AG04449 (cell line): ENCODE measurements around the gene CD300LF.

Source experiments
- CTCF ChIA-PET: fragments of 350-600 bp; formaldehyde crosslinking; extraction: SDS; loops from one replicate; lab custom pipeline; 2021; ENCODE audit warnings: antibody characterized with exemption; lab: Yijun Ruan, JAX
- POLR2A ChIA-PET: fragments of 400-600, 350-600 bp; formaldehyde crosslinking; extraction: SDS; loops from one replicate; lab custom pipeline; 2020; ENCODE audit warnings: antibody characterized with exemption, inconsistent platforms; lab: Yijun Ruan, JAX
- DNase-seq: peaks from one replicate; pipeline ENCODE4 v3.0.0-alpha.2; 2010; ENCODE audit warnings: low read depth, low spot score
- H3K4me3 ChIP-seq: 2 replicates; pipeline ENCODE4 v1.5.1; 2011; ENCODE audit warnings: low read depth, mild to moderate bottlenecking, control low read depth, low read length
- TF ChIP-seq, protein P1 (sequence below): IDR thresholded peaks from one replicate; pipeline ENCODE4 v1.5.1; 2011; ENCODE audit warnings: mild to moderate bottlenecking, moderate library complexity, low read length, control low read depth, inconsistent platforms; ENCODE audit not compliant: insufficient read depth; ENCODE audit errors: missing control alignments

The CD300LF gene

DNA sequence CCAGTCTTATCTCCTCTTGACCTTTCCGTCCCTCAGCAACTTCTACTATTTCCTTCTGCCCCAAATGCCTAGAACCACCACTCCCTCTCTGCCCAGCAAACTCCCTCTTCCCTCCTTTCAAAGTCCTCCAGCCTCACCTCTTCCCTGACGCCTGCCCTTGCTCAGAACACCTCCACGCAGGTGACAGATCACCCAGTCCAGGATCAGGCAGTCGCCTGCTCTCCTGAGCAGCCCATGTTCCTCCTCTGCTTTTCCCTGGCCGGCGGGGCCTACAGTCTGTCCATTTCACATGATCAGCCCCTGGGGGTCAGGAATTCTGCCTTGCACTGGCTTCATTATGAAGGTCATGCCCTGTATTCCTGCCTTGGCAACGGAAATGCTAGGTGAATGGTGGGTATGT is 422 bp downstream of the CD300LF start:
- TF ChIP-seq, protein P1, sequence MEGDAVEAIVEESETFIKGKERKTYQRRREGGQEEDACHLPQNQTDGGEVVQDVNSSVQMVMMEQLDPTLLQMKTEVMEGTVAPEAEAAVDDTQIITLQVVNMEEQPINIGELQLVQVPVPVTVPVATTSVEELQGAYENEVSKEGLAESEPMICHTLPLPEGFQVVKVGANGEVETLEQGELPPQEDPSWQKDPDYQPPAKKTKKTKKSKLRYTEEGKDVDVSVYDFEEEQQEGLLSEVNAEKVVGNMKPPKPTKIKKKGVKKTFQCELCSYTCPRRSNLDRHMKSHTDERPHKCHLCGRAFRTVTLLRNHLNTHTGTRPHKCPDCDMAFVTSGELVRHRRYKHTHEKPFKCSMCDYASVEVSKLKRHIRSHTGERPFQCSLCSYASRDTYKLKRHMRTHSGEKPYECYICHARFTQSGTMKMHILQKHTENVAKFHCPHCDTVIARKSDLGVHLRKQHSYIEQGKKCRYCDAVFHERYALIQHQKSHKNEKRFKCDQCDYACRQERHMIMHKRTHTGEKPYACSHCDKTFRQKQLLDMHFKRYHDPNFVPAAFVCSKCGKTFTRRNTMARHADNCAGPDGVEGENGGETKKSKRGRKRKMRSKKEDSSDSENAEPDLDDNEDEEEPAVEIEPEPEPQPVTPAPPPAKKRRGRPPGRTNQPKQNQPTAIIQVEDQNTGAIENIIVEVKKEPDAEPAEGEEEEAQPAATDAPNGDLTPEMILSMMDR = no peak
- ChIA-PET CTCF (no interaction called here), POLR2A (no interaction called here)
- H3K4me3 ChIP-seq = no peak overlapping the region
- DNase-seq = no peak

DNA sequence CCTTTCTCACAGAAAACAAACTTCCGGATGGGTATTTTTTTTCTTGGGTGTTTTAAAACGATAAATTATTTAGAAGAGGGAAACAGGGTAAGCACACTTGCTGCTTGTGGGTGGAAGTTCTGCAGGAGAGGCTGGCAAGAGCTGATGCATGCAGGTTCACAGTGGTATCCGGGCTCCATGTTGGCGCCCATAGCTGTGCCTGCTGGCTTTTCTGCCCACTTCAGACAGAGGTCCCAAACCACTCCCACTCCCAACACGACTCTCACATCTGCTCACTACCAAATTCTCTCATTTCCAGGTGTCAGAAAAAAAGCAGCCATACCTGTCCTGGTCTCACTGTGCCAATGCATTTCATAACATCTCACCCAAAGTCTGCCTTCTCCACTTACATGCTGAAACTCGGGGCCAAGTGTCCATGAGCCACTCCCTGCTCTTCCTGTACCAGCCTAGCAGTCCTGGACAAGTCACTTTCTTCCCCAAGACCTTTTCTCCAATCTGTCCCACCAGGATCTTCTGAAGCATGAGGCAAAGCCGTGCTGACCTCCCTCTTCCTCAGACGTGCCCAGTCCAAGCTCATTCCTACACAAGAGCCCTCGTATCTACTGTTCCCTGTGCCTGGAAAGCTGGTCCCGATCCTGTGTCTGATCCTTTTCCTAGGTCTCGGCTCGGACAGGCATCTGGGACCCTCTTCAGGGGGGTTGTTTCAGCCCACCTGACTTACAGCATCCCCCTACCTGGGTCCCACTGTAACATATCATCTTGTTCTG is 1.5 kb downstream of the CD300LF start:
- ChIA-PET POLR2A (no interaction called here), CTCF (no interaction called here)
- DNase-seq = no peak
- H3K4me3 ChIP-seq = no peak overlapping the region
- TF ChIP-seq, protein P1 = no peak

DNA sequence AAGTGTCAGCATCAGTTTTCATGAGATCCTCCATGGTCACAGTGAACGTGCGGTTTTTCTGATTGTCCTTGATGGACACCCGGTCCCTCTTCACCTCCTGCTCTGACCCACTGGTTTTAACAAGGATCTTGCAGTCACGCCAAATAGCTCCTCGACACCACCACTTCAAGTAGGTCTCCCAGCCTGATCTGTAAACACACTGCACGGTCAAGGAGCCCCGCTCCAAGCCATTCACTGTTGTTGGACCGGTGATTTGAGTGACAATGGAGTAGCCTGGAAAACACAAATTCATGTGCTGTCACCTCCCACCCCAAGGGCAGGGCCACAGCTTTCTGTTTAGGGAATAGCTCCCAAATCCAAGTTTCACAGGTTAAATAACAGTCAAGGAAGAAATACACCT is 8.2 kb downstream of the CD300LF start:
- ChIA-PET CTCF (no interaction called here), POLR2A (no interaction called here)
- H3K4me3 ChIP-seq = no peak overlapping the region
- DNase-seq = no peak
- TF ChIP-seq, protein P1 = no peak

DNA sequence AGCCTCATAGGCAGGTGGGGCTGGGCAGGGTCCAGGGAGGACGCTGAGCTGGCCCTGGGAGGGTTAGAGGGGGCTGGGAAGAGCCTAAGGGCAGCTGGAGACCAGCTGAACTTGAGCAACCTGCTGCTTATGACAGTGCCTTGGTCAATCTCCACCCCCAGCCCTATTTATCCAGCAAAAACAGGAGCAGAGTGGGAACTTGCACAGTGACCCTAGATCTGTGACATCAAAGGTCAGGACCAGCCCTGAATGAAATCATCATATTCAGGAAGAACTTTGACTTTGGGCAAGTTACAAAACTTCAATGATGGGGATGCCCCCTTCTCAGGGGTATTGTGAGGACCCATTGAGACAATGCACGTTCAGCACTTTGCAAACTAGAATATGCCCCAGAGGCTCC is 9.4 kb downstream of the CD300LF start:
- DNase-seq = no peak
- TF ChIP-seq, protein P1 = no peak
- CTCF ChIA-PET = no interaction called here
- H3K4me3 ChIP-seq = no peak overlapping the region
- POLR2A ChIA-PET = no interaction called here

DNA sequence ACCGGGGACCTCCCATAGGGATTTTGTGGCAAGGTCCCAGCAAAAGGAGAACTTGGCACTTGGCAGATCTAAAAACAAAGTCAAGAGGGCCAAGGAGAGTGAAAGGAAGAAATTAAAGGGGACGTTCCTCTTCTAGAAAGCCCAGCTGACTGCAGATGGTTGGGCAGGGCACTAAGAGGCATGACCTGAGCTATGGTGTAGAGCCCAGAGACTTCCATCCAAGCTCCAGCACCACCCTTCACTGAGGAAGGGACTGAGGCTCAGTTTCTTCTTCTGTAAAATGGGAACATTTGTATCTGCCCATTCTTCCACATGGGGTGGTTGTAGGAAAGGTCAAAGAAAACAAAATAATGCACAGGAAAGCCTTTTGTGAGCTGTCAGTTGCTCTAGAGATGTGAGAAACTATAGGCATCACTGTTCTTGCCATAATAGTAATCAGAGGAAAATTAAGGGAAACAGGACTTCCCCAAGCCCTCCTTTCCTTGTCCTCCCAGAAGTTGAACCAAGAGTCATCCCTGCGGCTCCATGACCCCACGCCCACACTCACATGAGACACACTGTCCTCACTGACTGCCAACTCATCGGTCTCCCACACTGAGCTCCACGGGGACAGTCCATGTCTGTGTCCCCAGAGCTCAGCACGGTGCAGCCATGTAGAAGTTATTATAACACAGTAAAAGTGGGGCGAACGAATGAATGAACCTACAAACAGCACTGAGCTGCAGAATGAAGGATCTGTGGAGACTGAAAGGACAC is 10.4 kb downstream of the CD300LF start:
- TF ChIP-seq, protein P1 = no peak
- ChIA-PET POLR2A (no interaction called here), CTCF (no interaction called here)
- no peak overlapping the region for H3K4me3 ChIP-seq
- DNase-seq = no peak

DNA sequence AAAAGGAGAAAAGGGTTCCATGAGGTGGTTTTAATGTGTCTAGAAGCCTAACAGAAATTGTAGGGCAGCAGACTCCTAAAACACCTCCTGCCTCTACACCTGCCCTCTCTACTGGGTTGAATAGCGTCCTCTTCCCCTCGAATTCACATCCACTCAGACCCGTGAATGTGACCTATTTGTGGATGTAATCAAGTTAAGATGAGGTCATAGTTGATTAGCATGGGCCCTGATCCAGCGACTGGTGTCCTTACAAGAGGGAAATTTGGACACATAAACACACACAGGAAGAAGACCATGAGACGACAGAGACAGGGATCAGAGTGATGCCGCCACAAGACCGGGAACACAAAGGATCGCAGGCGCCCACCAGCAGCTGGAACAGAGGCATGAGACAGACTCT is 13.5 kb downstream of the CD300LF start:
- ChIA-PET POLR2A (no interaction called here), CTCF (no interaction called here)
- TF ChIP-seq, protein P1 = no peak
- H3K4me3 ChIP-seq = no peak overlapping the region
- DNase-seq = no peak
